Measurements from ENCODE around the gene STK16. TPM values are rescaled to one million over a fixed set of nuclear protein-coding genes. Genes with fewer than 3 reads are reported as not detected.

The STK16 gene
- total and polyA plus RNA-seq, 2 of the 13 experiments (the other 11 are each of a cell fraction or from before 2014, with no cell fraction given): 28.0 to 50.9 TPM

DNA sequence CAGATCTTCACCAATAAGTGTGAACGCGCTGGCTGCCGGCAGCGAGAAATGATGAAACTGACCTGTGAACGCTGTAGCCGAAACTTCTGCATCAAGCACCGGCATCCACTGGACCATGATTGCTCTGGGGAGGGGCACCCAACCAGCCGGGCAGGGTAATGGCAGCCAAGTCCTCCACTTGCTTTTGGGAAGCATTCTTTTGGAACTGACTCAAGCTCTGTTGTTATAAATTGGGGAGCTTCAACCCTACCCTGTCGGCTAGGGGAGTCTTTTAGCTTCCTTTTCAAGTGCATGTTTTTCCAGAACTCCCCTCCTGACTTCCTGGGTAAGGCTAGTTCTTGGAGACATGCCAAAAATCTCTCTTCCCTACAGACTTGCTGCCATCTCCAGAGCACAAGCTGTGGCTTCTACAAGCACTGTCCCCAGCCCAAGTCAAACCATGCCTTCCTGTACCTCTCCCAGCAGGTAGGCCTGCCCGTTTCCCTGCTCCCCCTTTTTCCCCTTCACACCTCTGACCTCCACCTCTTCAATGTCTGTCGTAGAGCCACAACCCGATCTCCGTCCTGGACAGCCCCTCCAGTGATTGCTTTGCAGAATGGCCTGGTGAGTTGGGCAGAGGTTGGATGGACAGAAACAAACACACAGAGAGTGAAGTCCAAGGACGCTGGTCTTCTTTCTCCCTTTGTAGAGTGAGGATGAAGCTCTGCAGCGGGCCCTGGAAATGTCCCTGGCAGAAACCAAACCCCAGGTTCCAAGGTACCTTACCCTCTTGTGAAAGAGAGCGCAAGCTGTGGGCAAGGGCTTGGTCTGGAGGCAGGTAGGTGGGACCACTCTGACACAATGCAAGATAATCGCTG, 37.2 kb upstream of the STK16 start (continued):
- TF ChIP-seq, protein P1, sequence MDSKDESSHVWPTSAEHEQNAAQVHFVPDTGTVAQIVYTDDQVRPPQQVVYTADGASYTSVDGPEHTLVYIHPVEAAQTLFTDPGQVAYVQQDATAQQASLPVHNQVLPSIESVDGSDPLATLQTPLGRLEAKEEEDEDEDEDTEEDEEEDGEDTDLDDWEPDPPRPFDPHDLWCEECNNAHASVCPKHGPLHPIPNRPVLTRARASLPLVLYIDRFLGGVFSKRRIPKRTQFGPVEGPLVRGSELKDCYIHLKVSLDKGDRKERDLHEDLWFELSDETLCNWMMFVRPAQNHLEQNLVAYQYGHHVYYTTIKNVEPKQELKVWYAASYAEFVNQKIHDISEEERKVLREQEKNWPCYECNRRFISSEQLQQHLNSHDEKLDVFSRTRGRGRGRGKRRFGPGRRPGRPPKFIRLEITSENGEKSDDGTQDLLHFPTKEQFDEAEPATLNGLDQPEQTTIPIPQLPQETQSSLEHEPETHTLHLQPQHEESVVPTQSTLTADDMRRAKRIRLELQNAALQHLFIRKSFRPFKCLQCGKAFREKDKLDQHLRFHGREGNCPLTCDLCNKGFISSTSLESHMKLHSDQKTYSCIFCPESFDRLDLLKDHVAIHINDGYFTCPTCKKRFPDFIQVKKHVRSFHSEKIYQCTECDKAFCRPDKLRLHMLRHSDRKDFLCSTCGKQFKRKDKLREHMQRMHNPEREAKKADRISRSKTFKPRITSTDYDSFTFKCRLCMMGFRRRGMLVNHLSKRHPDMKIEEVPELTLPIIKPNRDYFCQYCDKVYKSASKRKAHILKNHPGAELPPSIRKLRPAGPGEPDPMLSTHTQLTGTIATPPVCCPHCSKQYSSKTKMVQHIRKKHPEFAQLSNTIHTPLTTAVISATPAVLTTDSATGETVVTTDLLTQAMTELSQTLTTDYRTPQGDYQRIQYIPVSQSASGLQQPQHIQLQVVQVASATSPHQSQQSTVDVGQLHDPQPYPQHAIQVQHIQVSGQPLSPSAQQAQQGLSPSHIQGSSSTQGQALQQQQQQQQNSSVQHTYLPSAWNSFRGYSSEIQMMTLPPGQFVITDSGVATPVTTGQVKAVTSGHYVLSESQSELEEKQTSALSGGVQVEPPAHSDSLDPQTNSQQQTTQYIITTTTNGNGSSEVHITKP (CRISPR knock-in tag; IDR thresholded peaks at IDR 0.05; ENCODE audit: low read depth): peak; percentile 94
- TF ChIP-seq ZSCAN25 (CRISPR knock-in tag; IDR thresholded peaks at IDR 0.05): peak; percentile 81
- peak; percentile 81; the same call in 1 of the 2 replicates for TF ChIP-seq SMAD3 (CRISPR knock-in tag; IDR thresholded peaks at IDR 0.05)
- TF ChIP-seq NR2F6 (IDR thresholded peaks at IDR 0.05): peak; percentile 76
- TF ChIP-seq NR2F6 (CRISPR knock-in tag; IDR thresholded peaks at IDR 0.05): peak; percentile 86; the same call in 1 of the 2 replicates
- peak; percentile 23 for TF ChIP-seq ZNF136 (CRISPR knock-in tag; IDR thresholded peaks at IDR 0.05; ENCODE audit: low read depth)
- TF ChIP-seq, protein P2, sequence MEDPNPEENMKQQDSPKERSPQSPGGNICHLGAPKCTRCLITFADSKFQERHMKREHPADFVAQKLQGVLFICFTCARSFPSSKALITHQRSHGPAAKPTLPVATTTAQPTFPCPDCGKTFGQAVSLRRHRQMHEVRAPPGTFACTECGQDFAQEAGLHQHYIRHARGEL (CRISPR knock-in tag; IDR thresholded peaks at IDR 0.05): no peak; the same call in 1 of the 2 replicates
- peak; percentile 80; the same call in 1 of the 2 replicates for TF ChIP-seq NFIC (IDR thresholded peaks at IDR 0.05; ENCODE audit: low read length)
- TF ChIP-seq, protein P3, sequence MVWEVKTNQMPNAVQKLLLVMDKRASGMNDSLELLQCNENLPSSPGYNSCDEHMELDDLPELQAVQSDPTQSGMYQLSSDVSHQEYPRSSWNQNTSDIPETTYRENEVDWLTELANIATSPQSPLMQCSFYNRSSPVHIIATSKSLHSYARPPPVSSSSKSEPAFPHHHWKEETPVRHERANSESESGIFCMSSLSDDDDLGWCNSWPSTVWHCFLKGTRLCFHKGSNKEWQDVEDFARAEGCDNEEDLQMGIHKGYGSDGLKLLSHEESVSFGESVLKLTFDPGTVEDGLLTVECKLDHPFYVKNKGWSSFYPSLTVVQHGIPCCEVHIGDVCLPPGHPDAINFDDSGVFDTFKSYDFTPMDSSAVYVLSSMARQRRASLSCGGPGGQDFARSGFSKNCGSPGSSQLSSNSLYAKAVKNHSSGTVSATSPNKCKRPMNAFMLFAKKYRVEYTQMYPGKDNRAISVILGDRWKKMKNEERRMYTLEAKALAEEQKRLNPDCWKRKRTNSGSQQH (CRISPR knock-in tag; IDR thresholded peaks at IDR 0.05; ENCODE audit: low read depth): peak; percentile 80; the same call in 1 of the 2 replicates
- TF ChIP-seq NFKB2 (CRISPR knock-in tag; IDR thresholded peaks at IDR 0.05; ENCODE audit: borderline replicate concordance): 0 out of 2 replicates have a peak, but pooled peaks have one; percentile 25
- TF ChIP-seq, protein P4, sequence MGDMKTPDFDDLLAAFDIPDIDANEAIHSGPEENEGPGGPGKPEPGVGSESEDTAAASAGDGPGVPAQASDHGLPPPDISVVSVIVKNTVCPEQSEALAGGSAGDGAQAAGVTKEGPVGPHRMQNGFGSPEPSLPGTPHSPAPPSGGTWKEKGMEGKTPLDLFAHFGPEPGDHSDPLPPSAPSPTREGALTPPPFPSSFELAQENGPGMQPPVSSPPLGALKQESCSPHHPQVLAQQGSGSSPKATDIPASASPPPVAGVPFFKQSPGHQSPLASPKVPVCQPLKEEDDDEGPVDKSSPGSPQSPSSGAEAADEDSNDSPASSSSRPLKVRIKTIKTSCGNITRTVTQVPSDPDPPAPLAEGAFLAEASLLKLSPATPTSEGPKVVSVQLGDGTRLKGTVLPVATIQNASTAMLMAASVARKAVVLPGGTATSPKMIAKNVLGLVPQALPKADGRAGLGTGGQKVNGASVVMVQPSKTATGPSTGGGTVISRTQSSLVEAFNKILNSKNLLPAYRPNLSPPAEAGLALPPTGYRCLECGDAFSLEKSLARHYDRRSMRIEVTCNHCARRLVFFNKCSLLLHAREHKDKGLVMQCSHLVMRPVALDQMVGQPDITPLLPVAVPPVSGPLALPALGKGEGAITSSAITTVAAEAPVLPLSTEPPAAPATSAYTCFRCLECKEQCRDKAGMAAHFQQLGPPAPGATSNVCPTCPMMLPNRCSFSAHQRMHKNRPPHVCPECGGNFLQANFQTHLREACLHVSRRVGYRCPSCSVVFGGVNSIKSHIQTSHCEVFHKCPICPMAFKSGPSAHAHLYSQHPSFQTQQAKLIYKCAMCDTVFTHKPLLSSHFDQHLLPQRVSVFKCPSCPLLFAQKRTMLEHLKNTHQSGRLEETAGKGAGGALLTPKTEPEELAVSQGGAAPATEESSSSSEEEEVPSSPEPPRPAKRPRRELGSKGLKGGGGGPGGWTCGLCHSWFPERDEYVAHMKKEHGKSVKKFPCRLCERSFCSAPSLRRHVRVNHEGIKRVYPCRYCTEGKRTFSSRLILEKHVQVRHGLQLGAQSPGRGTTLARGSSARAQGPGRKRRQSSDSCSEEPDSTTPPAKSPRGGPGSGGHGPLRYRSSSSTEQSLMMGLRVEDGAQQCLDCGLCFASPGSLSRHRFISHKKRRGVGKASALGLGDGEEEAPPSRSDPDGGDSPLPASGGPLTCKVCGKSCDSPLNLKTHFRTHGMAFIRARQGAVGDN (CRISPR knock-in tag; IDR thresholded peaks at IDR 0.05): peak; percentile 73
- TF ChIP-seq TEAD3 (CRISPR knock-in tag; optimal IDR thresholded peaks at IDR 0.05; ENCODE audit: borderline replicate concordance): peak; percentile 77
- TF ChIP-seq ZKSCAN8 (CRISPR knock-in tag; IDR thresholded peaks at IDR 0.05; ENCODE audit: borderline replicate concordance): peak; percentile 93
- 0 out of 2 replicates have a peak, but pooled peaks have one; percentile 60 for TF ChIP-seq JUN (CRISPR knock-in tag; IDR thresholded peaks at IDR 0.05)
- TF ChIP-seq, protein P5, sequence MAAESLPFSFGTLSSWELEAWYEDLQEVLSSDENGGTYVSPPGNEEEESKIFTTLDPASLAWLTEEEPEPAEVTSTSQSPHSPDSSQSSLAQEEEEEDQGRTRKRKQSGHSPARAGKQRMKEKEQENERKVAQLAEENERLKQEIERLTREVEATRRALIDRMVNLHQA (CRISPR knock-in tag; IDR thresholded peaks at IDR 0.05): no peak
- no peak for TF ChIP-seq LCORL (IDR thresholded peaks at IDR 0.05)
- TF ChIP-seq LCORL (CRISPR knock-in tag; IDR thresholded peaks at IDR 0.05): peak; percentile 91
- TF ChIP-seq, protein P6, sequence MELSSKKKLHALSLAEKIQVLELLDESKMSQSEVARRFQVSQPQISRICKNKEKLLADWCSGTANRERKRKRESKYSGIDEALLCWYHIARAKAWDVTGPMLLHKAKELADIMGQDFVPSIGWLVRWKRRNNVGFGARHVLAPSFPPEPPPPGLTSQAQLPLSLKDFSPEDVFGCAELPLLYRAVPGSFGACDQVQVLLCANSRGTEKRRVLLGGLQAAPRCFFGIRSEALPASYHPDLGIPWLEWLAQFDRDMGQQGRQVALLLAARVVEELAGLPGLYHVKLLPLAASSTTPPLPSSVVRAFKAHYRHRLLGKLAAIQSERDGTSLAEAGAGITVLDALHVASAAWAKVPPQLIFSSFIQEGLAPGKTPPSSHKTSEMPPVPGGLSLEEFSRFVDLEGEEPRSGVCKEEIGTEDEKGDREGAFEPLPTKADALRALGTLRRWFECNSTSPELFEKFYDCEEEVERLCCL (CRISPR knock-in tag; IDR thresholded peaks at IDR 0.05; ENCODE audit: borderline replicate concordance): no peak
